HCT116 (cell line): Measurements from ENCODE around the gene RNF114. TPM values are rescaled to one million over a fixed set of nuclear protein-coding genes. Genes with fewer than 3 reads are reported as not detected.

Experiments
- ATAC-seq: fragments of 200-7000 bp; cut with Tn5 transposase; 2 replicates; pipeline ENCODE4 v1.9.1; 2020; ENCODE audit warnings: mild to moderate bottlenecking, moderate library complexity
- BruUV-seq: library from RNA; stranded (reverse); fragments of 400-500 nt; replicated peaks from 2 replicates; lab custom pipeline; 2021; lab: Mats Ljungman, UMichigan
- CTCF ChIA-PET: fragments of 300-600 bp; sonication (Branson Sonifier 250); formaldehyde crosslinking; loops from one replicate; lab custom pipeline; 2021; ENCODE audit warnings: antibody characterized with exemption; lab: Charles Lee
- POLR2A ChIA-PET: fragments of 300-600, 350-600 bp; sonication (Branson Sonifier 250); formaldehyde crosslinking; loops from one replicate; lab custom pipeline; 2021; ENCODE audit warnings: antibody characterized with exemption; lab: Charles Lee
- RAD21 ChIA-PET, 2 experiments: fragments of 300-600 bp; sonication (Branson Sonifier 250); formaldehyde crosslinking; loops; one replicate each; lab custom pipeline; 2023; ENCODE audit warnings: low total read pairs in 2 of 2; ENCODE audit not compliant: uncharacterized antibody in 2 of 2, unreplicated experiment in 2 of 2, low non-redundant PET in 1 of 2; lab: Charles Lee
- DNase-seq: peaks from one replicate; pipeline ENCODE4 v3.0.0-alpha.2; 2010; ENCODE audit warnings: low read depth, low spot score
- H2AFZ ChIP-seq: fragments of 200-600 bp; shearing (Covaris generic), sonication (generic); 2 replicates; pipeline ENCODE4 v1.6.1; 2017; ENCODE audit warnings: low read depth, mixed run types, mixed read lengths, antibody characterized with exemption, low read length; ENCODE audit not compliant: poor library complexity, severe bottlenecking
- H3K27ac ChIP-seq: 2 replicates; pipeline ENCODE4 v1.5.1; 2012; ENCODE audit warnings: low read depth, low read length
- H3K27me3 ChIP-seq: fragments of 200-600 bp; sonication (generic); 2 replicates; pipeline ENCODE4 v1.6.1; 2016; ENCODE audit warnings: mixed run types, low read length, mixed read lengths; ENCODE audit not compliant: insufficient read depth
- H3K36me3 ChIP-seq, 2 experiments: fragments of 200-500 bp in 1 of 2; fragments of 200-600 bp in 1 of 2; sonication (Bioruptor generic) in 1 of 2; sonication (generic) in 1 of 2; 2 replicates each; pipeline versions ENCODE4 v1.5.1 to v1.6.1; 2014 to 2016; ENCODE audit warnings: low read length in 2 of 2, inconsistent platforms in 1 of 2, mixed read lengths in 1 of 2, mixed run types in 1 of 2; ENCODE audit not compliant: insufficient read depth in 2 of 2, control insufficient read depth in 1 of 2
- H3K4me1 ChIP-seq, 2 experiments: fragments of 200-600 bp in 1 of 2; sonication (generic) in 1 of 2; 2 replicates each; pipeline versions ENCODE4 v1.5.1 to v1.6.1; 2012 to 2017; ENCODE audit warnings: low read length in 2 of 2, inconsistent platforms in 1 of 2, mild to moderate bottlenecking in 1 of 2, mixed read lengths in 1 of 2, mixed run types in 1 of 2, moderate library complexity in 1 of 2; ENCODE audit not compliant: insufficient read depth in 2 of 2, control insufficient read depth in 1 of 2
- H3K4me2 ChIP-seq: fragments of 200-600 bp; sonication (generic); 2 replicates; pipeline ENCODE4 v1.6.1; 2017; ENCODE audit warnings: mixed run types, low read length, mixed read lengths
- H3K4me3 ChIP-seq, 2 experiments: fragments of 200-600 bp in 1 of 2; sonication (generic) in 1 of 2; replicated peaks in 1 of 2; 2 replicates each; pipeline ENCODE4 v1.5.1; 2011 to 2016; ENCODE audit warnings: low read length in 2 of 2, control low read depth in 1 of 2, low read depth in 1 of 2, mild to moderate bottlenecking in 1 of 2, mixed read lengths in 1 of 2, mixed run types in 1 of 2
- H3K79me2 ChIP-seq: fragments of 200-600 bp; sonication (generic); 2 replicates; pipeline ENCODE4 v1.6.1; 2017; ENCODE audit warnings: mild to moderate bottlenecking, mixed run types, low read length, moderate library complexity, mixed read lengths; ENCODE audit not compliant: insufficient read depth
- H3K9ac ChIP-seq: fragments of 200-600 bp; sonication (generic); 2 replicates; pipeline ENCODE4 v1.6.1; 2016; ENCODE audit warnings: low read length, mixed read lengths
- H3K9me2 ChIP-seq: fragments of 200-600 bp; sonication (generic), shearing (Covaris generic); 2 replicates; pipeline ENCODE4 v1.6.1; 2017; ENCODE audit warnings: mixed run types, mild to moderate bottlenecking, moderate library complexity; ENCODE audit not compliant: insufficient read depth
- H3K9me3 ChIP-seq, 2 experiments: fragments of 200-500 bp in 1 of 2; fragments of 200-600 bp in 1 of 2; sonication (Bioruptor generic) in 1 of 2; sonication (generic) in 1 of 2; 2 replicates each; pipeline ENCODE4 v1.6.1; 2014 to 2017; ENCODE audit warnings: low read length in 2 of 2, mixed read lengths in 2 of 2, inconsistent platforms in 1 of 2, low read depth in 1 of 2, mild to moderate bottlenecking in 1 of 2, mixed run types in 1 of 2, moderate library complexity in 1 of 2; ENCODE audit not compliant: control insufficient read depth in 1 of 2, insufficient read depth in 1 of 2
- H4K20me1 ChIP-seq: fragments of 200-600 bp; sonication (generic), shearing (Covaris generic); 2 replicates; pipeline ENCODE4 v1.6.1; 2017; ENCODE audit warnings: mixed run types, mild to moderate bottlenecking, moderate library complexity; ENCODE audit not compliant: insufficient read depth
- EGR1 ChIP-seq: IDR thresholded peaks from 2 replicates; pipeline ENCODE4 v1.6.1; 2012; ENCODE audit warnings: low read depth
- ELF1 ChIP-seq: IDR thresholded peaks from 2 replicates; pipeline ENCODE4 v1.6.1; 2012; ENCODE audit warnings: low read depth, borderline replicate concordance
- EZH2phosphoT487 ChIP-seq: fragments of 200-600 bp; IDR thresholded peaks from 2 replicates; pipeline ENCODE4 v1.6.1; 2018; ENCODE audit warnings: antibody characterized with exemption, borderline replicate concordance
- FOSL1 ChIP-seq: IDR thresholded peaks from 2 replicates; pipeline ENCODE4 v1.6.1; 2012; ENCODE audit warnings: low read depth
- RAD21 ChIP-seq: IDR thresholded peaks from 2 replicates; pipeline ENCODE4 v1.6.1; 2012; ENCODE audit warnings: low read depth, mild to moderate bottlenecking
- SRF ChIP-seq: IDR thresholded peaks from 2 replicates; pipeline ENCODE4 v1.6.1; 2012; ENCODE audit warnings: low read depth
- YY1 ChIP-seq: IDR thresholded peaks from 2 replicates; pipeline ENCODE4 v1.6.1; 2011; ENCODE audit warnings: low read length, low read depth, moderate library complexity, mild to moderate bottlenecking; ENCODE audit not compliant: insufficient replicate concordance; ENCODE audit errors: extremely low read depth
- ZBTB33 ChIP-seq: IDR thresholded peaks from 2 replicates; pipeline ENCODE4 v1.6.1; 2011; ENCODE audit warnings: mild to moderate bottlenecking, low read length, moderate library complexity; ENCODE audit not compliant: insufficient replicate concordance; ENCODE audit errors: extremely low read depth
- intact Hi-C: fragments of 100-400 bp; cut with micrococcal nuclease; formaldehyde crosslinking; loops from 2 replicates; pipeline ENCODE4 v1.10.0; 2022
- total RNA-seq: library from RNA; stranded (reverse); gene quantifications from one replicate; pipeline ENCODE4 v1.2.1, GENCODE V29; 2021; ENCODE audit not compliant: unreplicated experiment

RNF114 gene
- total RNA-seq, 1 experiment from 2014 or later: 66.8 TPM

GRCh38 chr20:49990271-49990720, 54.1 kb downstream of the RNF114 start:
- Histone ChIP-seq H3K9ac (no peak overlapping the region), H3K9me3 (no peaks in the 10 kb centered on the region), H3K4me2 (no peak overlapping the region), H3K9me2 (no peaks in the 10 kb centered on the region), H3K36me3 (peaks cover 19 to 31% of the 10 kb centered on the region in 2 experiments), H3K27ac (no peak overlapping the region), H3K4me3 (no peak overlapping the region), H3K27me3 (no peaks in the 10 kb centered on the region), H3K79me2 (peaks cover 24% of the 10 kb centered on the region), H4K20me1 (no peaks in the 10 kb centered on the region), H2AFZ (no peak overlapping the region), H3K4me1 (peaks cover 0 to 37% of the 10 kb centered on the region in 2 experiments; a peak in 2 of 4 replicates)
- no peak for DNase-seq
- TF ChIP-seq FOSL1 (no peak), YY1 (no peak), ELF1 (no peak), EZH2phosphoT487 (no peak), SRF (no peak), EGR1 (no peak), RAD21 (no peak)
- ChIA-PET CTCF (interaction anchor here (2.3 kb wide), 1 partner anchor 11 kb away, joined by 9 read pairs; no protein-coding TSS in a partner anchor), POLR2A (no interaction called here), RAD21 (no interaction called here)
- intact Hi-C loops: no loop called here
- no TSS peak for BruUV-seq
- ATAC-seq: no peak

- Histone ChIP-seq H3K9me3 (no peaks in the 10 kb centered on the region), H3K27me3 (no peaks in the 10 kb centered on the region), H2AFZ (no peak overlapping the region), H3K4me1 (peaks cover 0 to 9% of the 10 kb centered on the region in 2 experiments; a peak in 2 of 4 replicates), H3K27ac (no peak overlapping the region), H4K20me1 (no peaks in the 10 kb centered on the region), H3K36me3 (peaks cover 2 to 6% of the 10 kb centered on the region in 2 experiments; a peak in 2 of 4 replicates), H3K9me2 (no peaks in the 10 kb centered on the region), H3K79me2 (no peaks in the 10 kb centered on the region), H3K4me2 (no peak overlapping the region), H3K4me3 (no peak overlapping the region), H3K9ac (no peak overlapping the region)
- ChIA-PET CTCF (no interaction called here), RAD21 (no interaction called here), POLR2A (no interaction called here)
- TF ChIP-seq ZBTB33: no peak
- no peak for DNase-seq
- ATAC-seq: no peak
- intact Hi-C loops: no loop called here
- no TSS peak for BruUV-seq
Observed at GRCh38 chr20:49993301-49993751, 57.1 kb downstream of the RNF114 start.
